ENCODE data around the gene FNDC3B. TPM values are rescaled to one million over a fixed set of nuclear protein-coding genes. Genes with fewer than 3 reads are reported as not detected.
A peak's percentile ranks its signal among the peaks of the same experiment; 100 is the strongest.

The FNDC3B gene
- total RNA-seq, 4 donors from 2014 or later, result 114 to 217 (median 164) TPM

DNA sequence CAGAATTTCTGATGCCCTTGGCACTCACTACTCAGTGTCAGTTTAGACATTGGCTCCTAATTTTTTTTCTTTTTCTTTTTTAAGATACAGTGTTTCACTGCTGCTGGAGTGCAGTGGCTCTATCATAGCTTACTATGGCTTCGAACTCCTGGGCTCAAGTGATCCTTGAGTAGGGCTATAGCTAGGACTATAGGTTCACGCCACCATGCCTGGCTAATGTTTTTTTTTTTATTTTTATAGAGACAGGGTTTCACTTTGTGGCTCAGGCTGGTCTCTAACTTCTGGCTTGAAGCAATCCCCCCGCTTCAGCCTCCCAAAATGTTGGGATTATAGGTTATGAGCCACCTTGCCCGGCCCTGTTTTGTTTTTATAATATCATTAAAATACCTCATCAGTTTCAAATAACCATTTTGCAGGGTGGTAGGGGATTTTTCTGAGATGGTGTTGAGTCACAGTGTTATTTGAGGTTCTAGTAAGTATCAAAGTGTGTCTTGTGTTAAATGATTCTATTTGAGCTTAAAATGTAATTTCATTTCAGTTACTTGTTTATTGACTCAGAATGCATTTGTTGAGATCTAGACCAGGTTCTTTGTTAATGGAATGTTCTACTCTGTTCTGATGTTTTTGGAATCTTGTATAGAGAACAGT lies 7.0 kb downstream of the FNDC3B start:
- ATAC-seq (ENCODE audit: low FRiP score), result peak; percentile 35
- no peak for DNase-seq (ENCODE audit: low spot score)
- TF ChIP-seq, protein P1, sequence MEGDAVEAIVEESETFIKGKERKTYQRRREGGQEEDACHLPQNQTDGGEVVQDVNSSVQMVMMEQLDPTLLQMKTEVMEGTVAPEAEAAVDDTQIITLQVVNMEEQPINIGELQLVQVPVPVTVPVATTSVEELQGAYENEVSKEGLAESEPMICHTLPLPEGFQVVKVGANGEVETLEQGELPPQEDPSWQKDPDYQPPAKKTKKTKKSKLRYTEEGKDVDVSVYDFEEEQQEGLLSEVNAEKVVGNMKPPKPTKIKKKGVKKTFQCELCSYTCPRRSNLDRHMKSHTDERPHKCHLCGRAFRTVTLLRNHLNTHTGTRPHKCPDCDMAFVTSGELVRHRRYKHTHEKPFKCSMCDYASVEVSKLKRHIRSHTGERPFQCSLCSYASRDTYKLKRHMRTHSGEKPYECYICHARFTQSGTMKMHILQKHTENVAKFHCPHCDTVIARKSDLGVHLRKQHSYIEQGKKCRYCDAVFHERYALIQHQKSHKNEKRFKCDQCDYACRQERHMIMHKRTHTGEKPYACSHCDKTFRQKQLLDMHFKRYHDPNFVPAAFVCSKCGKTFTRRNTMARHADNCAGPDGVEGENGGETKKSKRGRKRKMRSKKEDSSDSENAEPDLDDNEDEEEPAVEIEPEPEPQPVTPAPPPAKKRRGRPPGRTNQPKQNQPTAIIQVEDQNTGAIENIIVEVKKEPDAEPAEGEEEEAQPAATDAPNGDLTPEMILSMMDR (IDR thresholded peaks at IDR 0.05), result no peak

DNA sequence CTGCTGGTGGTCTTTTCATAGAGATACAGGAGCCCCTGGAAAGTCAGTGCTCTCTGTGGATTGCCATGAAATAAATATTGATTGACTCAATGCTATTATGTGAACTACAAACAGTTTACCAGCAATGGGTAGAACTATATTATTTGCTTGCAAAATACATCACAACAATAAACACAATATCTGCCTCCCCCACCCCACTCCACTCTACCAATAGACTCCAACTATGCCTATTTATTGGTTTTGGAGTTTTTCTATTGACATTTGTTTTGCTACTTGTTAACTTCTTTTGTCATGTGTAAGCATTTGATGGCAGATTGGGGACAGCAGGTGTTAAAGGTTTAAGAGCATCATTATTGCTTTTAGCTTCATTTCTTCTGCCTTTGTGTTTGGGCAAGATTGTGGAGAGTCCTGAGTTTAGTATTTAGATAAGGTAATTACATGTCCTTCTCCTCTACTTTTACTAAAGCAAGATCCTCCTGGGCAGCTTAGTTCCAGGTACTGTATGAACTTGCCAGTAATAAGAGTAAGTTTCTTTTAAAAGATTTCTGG lies 8.3 kb downstream of the FNDC3B start:
- ATAC-seq (ENCODE audit: low FRiP score) (no peak), DNase-seq (ENCODE audit: low spot score) (no peak)
- TF ChIP-seq, protein P1 (IDR thresholded peaks at IDR 0.05), result no peak

DNA sequence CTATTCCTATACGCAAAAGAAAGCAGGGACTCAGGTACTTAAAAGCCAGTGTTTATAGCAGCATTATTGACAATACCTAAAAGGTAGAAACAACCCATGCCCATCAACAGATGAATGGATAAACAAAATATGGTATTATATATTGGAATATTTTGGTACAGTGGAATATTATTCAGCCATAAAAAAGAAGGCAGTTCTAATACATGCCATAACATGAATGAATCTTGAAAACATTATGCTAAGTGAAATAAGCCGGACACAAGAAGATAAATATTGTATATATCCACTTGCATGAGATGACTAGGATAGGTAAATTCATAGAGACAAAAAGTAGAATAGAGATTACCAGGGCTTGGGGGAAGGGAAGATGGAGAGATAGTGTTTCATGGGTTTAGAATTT lies 9.2 kb downstream of the FNDC3B start:
- ATAC-seq (ENCODE audit: low FRiP score), result no peak
- TF ChIP-seq, protein P1 (IDR thresholded peaks at IDR 0.05), result no peak
- no peak for DNase-seq (ENCODE audit: low spot score)

DNA sequence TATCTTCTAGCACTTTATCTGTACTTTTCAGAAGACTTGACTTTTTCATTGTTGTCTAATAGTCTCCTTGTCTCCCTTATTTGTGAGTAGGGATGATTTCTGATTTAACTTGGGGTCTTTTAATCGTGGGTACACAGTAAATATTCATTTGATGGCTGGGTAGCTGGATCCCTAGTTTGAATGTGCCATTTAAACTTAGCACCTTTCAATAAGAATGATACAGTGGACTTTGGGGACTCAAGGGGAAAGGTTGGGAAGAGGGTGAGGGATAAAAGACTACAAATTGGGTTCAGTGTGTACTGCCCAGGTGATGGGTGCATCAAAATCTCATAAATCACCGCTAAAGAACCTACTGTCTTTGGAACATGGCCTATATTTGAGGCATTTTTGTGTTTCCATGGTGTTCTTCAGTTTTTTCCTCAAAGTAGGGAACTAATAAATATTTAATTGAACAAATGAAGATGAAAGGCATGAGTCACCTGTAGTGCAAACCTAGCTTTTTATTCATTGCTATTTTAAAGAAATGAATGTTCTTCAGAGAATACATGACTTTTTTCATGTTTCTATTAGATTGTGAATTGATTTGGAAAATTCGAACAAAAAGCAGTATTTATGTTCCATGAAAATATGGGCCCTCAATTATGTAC lies 12.1 kb downstream of the FNDC3B start:
- DNase-seq (ENCODE audit: low spot score) (no peak), ATAC-seq (ENCODE audit: low FRiP score) (no peak)
- TF ChIP-seq, protein P1 (IDR thresholded peaks at IDR 0.05), result no peak

DNA sequence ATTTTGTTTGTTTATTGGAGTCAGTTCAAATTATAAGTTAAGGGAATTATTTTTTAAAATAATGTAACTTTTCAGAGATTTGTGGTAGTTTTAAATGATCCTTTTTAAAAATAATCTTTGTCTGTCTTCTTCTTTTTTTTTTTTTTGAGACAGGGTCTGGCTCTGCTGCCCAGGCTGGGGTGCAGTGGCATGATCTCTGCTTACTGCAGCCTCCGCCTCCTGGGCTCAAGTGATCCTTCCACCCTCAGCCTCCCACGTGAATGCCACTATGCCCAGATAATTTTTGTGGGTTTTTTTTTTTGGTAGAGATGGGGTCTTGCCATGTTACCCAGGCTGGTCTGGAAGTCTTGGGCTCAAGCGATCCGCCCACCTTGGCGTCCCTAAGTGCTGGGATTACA lies 12.6 kb downstream of the FNDC3B start:
- ATAC-seq (ENCODE audit: low FRiP score) (no peak), DNase-seq (ENCODE audit: low spot score) (no peak)
- TF ChIP-seq, protein P1 (IDR thresholded peaks at IDR 0.05), result no peak

DNA sequence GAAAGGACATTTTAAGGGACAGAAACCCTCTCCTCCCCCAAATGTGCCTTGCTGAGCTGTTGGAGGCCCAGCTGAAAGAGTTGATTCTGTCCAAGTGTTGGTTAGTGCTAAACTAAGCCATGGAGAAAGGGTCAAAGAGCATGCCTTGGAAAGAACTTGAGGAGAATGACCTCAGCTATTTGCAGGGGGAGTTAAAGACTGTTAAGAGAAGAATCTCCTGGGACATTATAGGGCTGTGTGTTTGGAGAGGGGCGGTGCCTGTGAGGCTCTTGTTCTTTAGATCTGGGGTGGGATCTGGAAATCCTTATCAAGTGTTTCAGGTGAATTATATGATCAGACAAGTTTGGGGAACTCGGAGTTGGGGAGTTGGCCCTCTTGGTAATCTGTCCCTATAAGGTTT lies 13.0 kb downstream of the FNDC3B start:
- TF ChIP-seq, protein P1 (IDR thresholded peaks at IDR 0.05), result no peak
- DNase-seq (ENCODE audit: low spot score) (no peak), ATAC-seq (ENCODE audit: low FRiP score) (no peak)

Measured in omental fat pad (tissue), 4 donors.